Suprapubic skin (tissue), 4 donors: ENCODE results near the gene KCNB1. TPM values are rescaled to one million over a fixed set of nuclear protein-coding genes. Genes with fewer than 3 reads are reported as not detected.

Experiments
- DNase-seq, 2 donors: peaks; one replicate each; pipeline ENCODE4 v3.0.0-alpha.2; 2019; ENCODE audit warnings: low spot score in 2 of 2
- H3K27ac ChIP-seq: fragments of 200-600 bp; sonication (generic); one replicate; pipeline ENCODE4 v1.5.1; 2019
- H3K27me3 ChIP-seq: fragments of 200-600 bp; sonication (generic); one replicate; pipeline ENCODE4 v1.5.1; 2019
- H3K36me3 ChIP-seq: fragments of 200-600 bp; sonication (generic); one replicate; pipeline ENCODE4 v1.5.1; 2019
- H3K4me1 ChIP-seq: fragments of 200-600 bp; sonication (generic); one replicate; pipeline ENCODE4 v1.5.1; 2019
- H3K4me3 ChIP-seq: fragments of 200-600 bp; sonication (generic); one replicate; pipeline ENCODE4 v1.5.1; 2019; ENCODE audit warnings: mild to moderate bottlenecking
- H3K9me3 ChIP-seq: fragments of 200-600 bp; sonication (generic); one replicate; pipeline ENCODE4 v1.5.1; 2019
- EP300 ChIP-seq: sonication (generic); formaldehyde crosslinking; IDR thresholded peaks from one replicate; pipeline ENCODE4 v1.6.1; 2017; ENCODE audit warnings: antibody characterized with exemption
- POLR2A ChIP-seq, 2 donors: fragments of 450-650 bp; IDR thresholded peaks; one replicate each; pipeline ENCODE4 v1.6.1; 2017; ENCODE audit warnings: antibody characterized with exemption in 2 of 2, mild to moderate bottlenecking in 2 of 2, moderate library complexity in 2 of 2
- POLR2AphosphoS5 ChIP-seq, 3 donors: sonication (generic); formaldehyde crosslinking; IDR thresholded peaks; one replicate each; pipeline ENCODE4 v1.6.1; 2017; ENCODE audit warnings: antibody characterized with exemption in 3 of 3
- WGBS: methylation state at CpG from one replicate; pipeline ENCODE4 v1.1.5; 2018; 5-methylcytosine and 5-hydroxymethylcytosine counted together
- total RNA-seq, 4 donors: library from RNA; depleted of rRNA; stranded (reverse); fragments of >200 nt; gene quantifications; one replicate each; pipeline ENCODE4 v1.1.0, GENCODE V29; 2016
- TF ChIP-seq, protein P1 (sequence below), 2 donors: fragments of 200-600 bp in 1 of 2; fragments of 450-650 bp in 1 of 2; sonication (generic) in 1 of 2; IDR thresholded peaks; one replicate each; pipeline ENCODE4 v1.5.1; 2016 to 2019; ENCODE audit warnings: antibody characterized with exemption in 2 of 2, mild to moderate bottlenecking in 1 of 2, moderate library complexity in 1 of 2

Gene KCNB1
- total RNA-seq, 4 donors from 2014 or later = 0.91 to 4.0 (median 2.3) TPM

GRCh38 chr20:49431329-49431728, 51.1 kb downstream of the KCNB1 start:
- Histone ChIP-seq H3K9me3 (no peaks in the 10 kb centered on the region), H3K27ac (no peak overlapping the region), H3K36me3 (no peaks in the 10 kb centered on the region), H3K4me3 (no peak overlapping the region), H3K4me1 (peaks cover 5% of the 10 kb centered on the region), H3K27me3 (peaks cover 11% of the 10 kb centered on the region)
- TF ChIP-seq, protein P1, sequence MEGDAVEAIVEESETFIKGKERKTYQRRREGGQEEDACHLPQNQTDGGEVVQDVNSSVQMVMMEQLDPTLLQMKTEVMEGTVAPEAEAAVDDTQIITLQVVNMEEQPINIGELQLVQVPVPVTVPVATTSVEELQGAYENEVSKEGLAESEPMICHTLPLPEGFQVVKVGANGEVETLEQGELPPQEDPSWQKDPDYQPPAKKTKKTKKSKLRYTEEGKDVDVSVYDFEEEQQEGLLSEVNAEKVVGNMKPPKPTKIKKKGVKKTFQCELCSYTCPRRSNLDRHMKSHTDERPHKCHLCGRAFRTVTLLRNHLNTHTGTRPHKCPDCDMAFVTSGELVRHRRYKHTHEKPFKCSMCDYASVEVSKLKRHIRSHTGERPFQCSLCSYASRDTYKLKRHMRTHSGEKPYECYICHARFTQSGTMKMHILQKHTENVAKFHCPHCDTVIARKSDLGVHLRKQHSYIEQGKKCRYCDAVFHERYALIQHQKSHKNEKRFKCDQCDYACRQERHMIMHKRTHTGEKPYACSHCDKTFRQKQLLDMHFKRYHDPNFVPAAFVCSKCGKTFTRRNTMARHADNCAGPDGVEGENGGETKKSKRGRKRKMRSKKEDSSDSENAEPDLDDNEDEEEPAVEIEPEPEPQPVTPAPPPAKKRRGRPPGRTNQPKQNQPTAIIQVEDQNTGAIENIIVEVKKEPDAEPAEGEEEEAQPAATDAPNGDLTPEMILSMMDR (IDR thresholded peaks at IDR 0.05) = no peak
- TF ChIP-seq POLR2A (IDR thresholded peaks at IDR 0.05) = no peak
- no peak for TF ChIP-seq POLR2AphosphoS5 (IDR thresholded peaks at IDR 0.05)
- TF ChIP-seq EP300 = no peak
- WGBS = 69% methylated on average over 4 of the region's 4 CpGs
- no peak for DNase-seq

DNA sequence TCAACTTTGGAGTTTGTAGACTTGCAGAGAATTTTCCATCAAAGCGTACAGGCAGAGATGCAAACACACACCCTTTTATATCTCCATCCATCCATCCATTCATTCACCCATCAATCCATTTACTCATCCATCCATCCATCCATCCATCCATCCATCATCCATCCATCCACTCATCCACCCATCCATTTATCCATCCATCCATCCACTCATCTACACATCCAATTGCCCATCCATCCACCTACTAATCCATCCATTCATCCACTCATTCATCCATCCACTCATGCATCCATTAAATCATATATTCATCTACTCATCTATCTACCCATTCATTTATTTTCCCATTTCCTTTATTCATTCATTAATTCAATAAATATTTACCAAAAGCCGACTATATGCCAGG, 52.1 kb downstream of the KCNB1 start:
- Histone ChIP-seq H3K36me3 (no peaks in the 10 kb centered on the region), H3K4me1 (peaks cover 5% of the 10 kb centered on the region), H3K9me3 (no peaks in the 10 kb centered on the region), H3K4me3 (no peak overlapping the region), H3K27me3 (peaks cover 11% of the 10 kb centered on the region), H3K27ac (no peak overlapping the region)
- TF ChIP-seq POLR2A (IDR thresholded peaks at IDR 0.05) = no peak
- TF ChIP-seq POLR2AphosphoS5 (IDR thresholded peaks at IDR 0.05) = no peak
- no peak for DNase-seq
- WGBS = 91% methylated on average over 2 of the region's 2 CpGs

DNA sequence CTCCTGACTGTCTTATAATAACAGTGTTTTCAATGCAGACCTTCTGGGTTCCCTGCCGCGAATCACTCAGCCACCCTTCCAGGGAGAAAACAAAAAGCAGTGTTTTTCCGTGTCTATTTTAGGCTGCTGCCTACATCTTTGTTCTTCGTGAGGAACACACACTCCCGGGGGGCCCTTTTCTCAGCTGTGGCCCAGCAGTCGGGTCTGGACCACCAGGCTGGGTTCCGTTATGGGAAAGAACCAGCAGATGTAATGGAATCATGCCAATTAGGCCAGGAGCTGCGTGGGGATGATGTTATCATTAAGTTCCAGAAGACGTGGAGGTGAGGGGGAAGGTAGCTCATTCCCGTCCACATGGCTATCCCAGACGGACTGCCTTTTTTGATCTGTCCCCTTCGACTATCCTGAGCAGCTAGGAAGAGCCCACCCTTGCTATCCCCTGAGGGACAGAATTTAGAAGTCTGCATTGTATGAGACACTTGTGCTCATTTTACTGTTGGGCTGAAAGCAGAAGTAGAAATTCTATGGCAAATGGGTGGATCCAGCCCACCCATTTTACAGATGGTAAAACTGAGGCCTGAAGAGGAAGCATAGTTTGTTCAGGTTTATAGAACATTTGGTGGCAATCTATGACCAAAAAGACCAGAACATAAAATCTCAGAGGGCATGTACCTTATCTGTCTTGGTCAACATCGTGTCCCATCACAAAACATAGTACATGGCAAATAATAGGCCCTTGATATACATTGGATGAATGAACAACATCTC, 54.5 kb downstream of the KCNB1 start:
- H3K4me1 ChIP-seq = peaks cover 5% of the 10 kb centered on the region
- DNase-seq = no peak
- H3K9me3 ChIP-seq = no peaks in the 10 kb centered on the region
- no peak overlapping the region for H3K27ac ChIP-seq
- TF ChIP-seq, protein P1 (IDR thresholded peaks at IDR 0.05) = no peak
- TF ChIP-seq POLR2AphosphoS5 (IDR thresholded peaks at IDR 0.05) (no peak), POLR2A (IDR thresholded peaks at IDR 0.05) (no peak), EP300 (no peak)
- no peaks in the 10 kb centered on the region for H3K36me3 ChIP-seq
- 41% methylated on average over 13 of the region's 13 CpGs for WGBS
- no peak overlapping the region for H3K4me3 ChIP-seq
- H3K27me3 ChIP-seq = peaks cover 11% of the 10 kb centered on the region

GRCh38 chr20:49426873-49427272, 55.6 kb downstream of the KCNB1 start:
- Histone ChIP-seq H3K4me1 (peaks cover 5% of the 10 kb centered on the region), H3K27ac (no peak overlapping the region), H3K27me3 (peaks cover 11% of the 10 kb centered on the region), H3K4me3 (no peak overlapping the region), H3K36me3 (no peaks in the 10 kb centered on the region), H3K9me3 (no peaks in the 10 kb centered on the region)
- no CpG with 5 or more reads among the region's 1 CpG for WGBS
- TF ChIP-seq POLR2AphosphoS5 (IDR thresholded peaks at IDR 0.05) (no peak), POLR2A (IDR thresholded peaks at IDR 0.05) (no peak), EP300 (no peak)
- TF ChIP-seq, protein P1 (IDR thresholded peaks at IDR 0.05) = no peak
- DNase-seq = no peak

- DNase-seq = no peak
- no peak overlapping the region for H3K27ac ChIP-seq
- peaks cover 5% of the 10 kb centered on the region for H3K4me1 ChIP-seq
- no peaks in the 10 kb centered on the region for H3K36me3 ChIP-seq
- H3K27me3 ChIP-seq = peaks cover 11% of the 10 kb centered on the region
- H3K9me3 ChIP-seq = no peaks in the 10 kb centered on the region
- TF ChIP-seq POLR2AphosphoS5 (IDR thresholded peaks at IDR 0.05) = no peak
- no peak for TF ChIP-seq EP300
- TF ChIP-seq, protein P1 (IDR thresholded peaks at IDR 0.05) = no peak
- no peak for TF ChIP-seq POLR2A (IDR thresholded peaks at IDR 0.05)
- WGBS = 87% methylated on average over 5 of the region's 5 CpGs
- H3K4me3 ChIP-seq = no peak overlapping the region
Observed at GRCh38 chr20:49426395-49426794, 56.1 kb downstream of the KCNB1 start.
